Activated naive CD4-positive, alpha-beta T cell treated with anti-CD3 and anti-CD28 coated beads, Interleukin-2, amount 10 ng/mL, durations not matched to agents 7 days and 5 days (primary cell): Measurements from ENCODE around the gene PHF8.

Experiments used
- CTCF ChIA-PET: fragments of 350-600 bp; sonication (Branson Sonifier 250); formaldehyde crosslinking; loops from one replicate; lab custom pipeline; 2021; ENCODE audit warnings: antibody characterized with exemption; lab: Charles Lee
- DNase-seq: peaks from one replicate; pipeline ENCODE4 v3.0.0-alpha.2; 2020
- H3K27ac Mint-ChIP-seq: one replicate; pipeline ENCODE4 v1.8.0; 2021; ENCODE audit warnings: mild to moderate bottlenecking, moderate library complexity, mixed read lengths
- H3K27me3 Mint-ChIP-seq: one replicate; pipeline ENCODE4 v1.8.0; 2021; ENCODE audit warnings: mild to moderate bottlenecking, mixed read lengths
- H3K36me3 Mint-ChIP-seq: one replicate; pipeline ENCODE4 v1.8.0; 2021; ENCODE audit warnings: mixed read lengths
- H3K4me1 Mint-ChIP-seq: one replicate; pipeline ENCODE4 v1.8.0; 2021; ENCODE audit warnings: mixed read lengths
- H3K4me3 Mint-ChIP-seq: one replicate; pipeline ENCODE4 v1.8.0; 2021; ENCODE audit warnings: mild to moderate bottlenecking, moderate library complexity, mixed read lengths
- H3K9me3 Mint-ChIP-seq: one replicate; pipeline ENCODE4 v1.8.0; 2021; ENCODE audit warnings: mixed read lengths

PHF8 gene

GRCh38 chrX:54044126-54044876, at the start of gene PHF8:
Gene PHF8 (minus strand): TSS chrX:54044473. CDS start chrX:54042728, 1,745 bp downstream.
- peak within 1 kb of the TSS; percentile 98 for H3K27ac Mint-ChIP-seq
- peak within 1 kb of the TSS; percentile 94 for H3K4me3 Mint-ChIP-seq
- H3K9me3 Mint-ChIP-seq: no peaks in the 10 kb centered on the region
- DNase-seq: peak; percentile 95
- H3K36me3 Mint-ChIP-seq: peaks cover 14% of the 10 kb centered on the region
- CTCF ChIA-PET: no interaction called here
- no peaks in the 10 kb centered on the region for H3K27me3 Mint-ChIP-seq
- peaks cover 25% of the 10 kb centered on the region for H3K4me1 Mint-ChIP-seq

- H3K36me3 Mint-ChIP-seq: no peaks in the 10 kb centered on the region
- no peaks in the 10 kb centered on the region for H3K4me1 Mint-ChIP-seq
- H3K27ac Mint-ChIP-seq: no peak overlapping the region
- DNase-seq: no peak
- no peak overlapping the region for H3K4me3 Mint-ChIP-seq
- no peaks in the 10 kb centered on the region for H3K9me3 Mint-ChIP-seq
- H3K27me3 Mint-ChIP-seq: no peaks in the 10 kb centered on the region
- CTCF ChIA-PET: interaction anchor here (0.6 kb wide), 1 partner anchor 711 kb away, joined by 3 read pairs; no protein-coding TSS in a partner anchor
These were observed 49.3 kb upstream of the PHF8 start for GRCh38 chrX:54093571-54093970.

GRCh38 chrX:54093159-54093558, 48.9 kb upstream of the PHF8 start:
- no peaks in the 10 kb centered on the region for H3K4me1 Mint-ChIP-seq
- no peaks in the 10 kb centered on the region for H3K36me3 Mint-ChIP-seq
- CTCF ChIA-PET: no interaction called here
- H3K4me3 Mint-ChIP-seq: no peak overlapping the region
- no peaks in the 10 kb centered on the region for H3K9me3 Mint-ChIP-seq
- H3K27ac Mint-ChIP-seq: no peak overlapping the region
- no peaks in the 10 kb centered on the region for H3K27me3 Mint-ChIP-seq
- DNase-seq: no peak

- no peak for DNase-seq
- H3K4me1 Mint-ChIP-seq: no peaks in the 10 kb centered on the region
- no peaks in the 10 kb centered on the region for H3K27me3 Mint-ChIP-seq
- H3K9me3 Mint-ChIP-seq: no peaks in the 10 kb centered on the region
- no peak overlapping the region for H3K27ac Mint-ChIP-seq
- H3K36me3 Mint-ChIP-seq: no peaks in the 10 kb centered on the region
- no peak overlapping the region for H3K4me3 Mint-ChIP-seq
- CTCF ChIA-PET: no interaction called here
These were observed 46.6 kb upstream of the PHF8 start for GRCh38 chrX:54090880-54091279.

- Mint-ChIP-seq H3K27ac (no peak overlapping the region), H3K36me3 (peaks cover 2% of the 10 kb centered on the region), H3K4me3 (no peak overlapping the region), H3K9me3 (no peaks in the 10 kb centered on the region), H3K27me3 (no peaks in the 10 kb centered on the region), H3K4me1 (no peaks in the 10 kb centered on the region)
- no peak for DNase-seq
- CTCF ChIA-PET: no interaction called here
These were observed 44.9 kb upstream of the PHF8 start for GRCh38 chrX:54089191-54089590.

GRCh38 chrX:54087661-54088060, 43.4 kb upstream of the PHF8 start:
- Mint-ChIP-seq H3K27me3 (no peaks in the 10 kb centered on the region), H3K4me1 (no peaks in the 10 kb centered on the region), H3K36me3 (peaks cover 2% of the 10 kb centered on the region), H3K27ac (no peak overlapping the region), H3K9me3 (no peaks in the 10 kb centered on the region), H3K4me3 (no peak overlapping the region)
- CTCF ChIA-PET: no interaction called here
- DNase-seq: no peak

GRCh38 chrX:54085666-54086065, 41.4 kb upstream of the PHF8 start:
- H3K4me3 Mint-ChIP-seq: no peak overlapping the region
- H3K36me3 Mint-ChIP-seq: peaks cover 2% of the 10 kb centered on the region
- CTCF ChIA-PET: no interaction called here
- H3K27me3 Mint-ChIP-seq: no peaks in the 10 kb centered on the region
- H3K4me1 Mint-ChIP-seq: no peaks in the 10 kb centered on the region
- no peak for DNase-seq
- H3K9me3 Mint-ChIP-seq: no peaks in the 10 kb centered on the region
- H3K27ac Mint-ChIP-seq: no peak overlapping the region

GRCh38 chrX:54076903-54077302, 32.6 kb upstream of the PHF8 start:
- Mint-ChIP-seq H3K4me1 (no peaks in the 10 kb centered on the region), H3K27ac (no peak overlapping the region), H3K36me3 (no peaks in the 10 kb centered on the region), H3K27me3 (no peaks in the 10 kb centered on the region), H3K4me3 (no peak overlapping the region), H3K9me3 (no peaks in the 10 kb centered on the region)
- CTCF ChIA-PET: no interaction called here
- no peak for DNase-seq

- no peak for DNase-seq
- Mint-ChIP-seq H3K9me3 (no peaks in the 10 kb centered on the region), H3K4me1 (no peaks in the 10 kb centered on the region), H3K4me3 (no peak overlapping the region), H3K36me3 (no peaks in the 10 kb centered on the region), H3K27me3 (no peaks in the 10 kb centered on the region), H3K27ac (no peak overlapping the region)
- CTCF ChIA-PET: no interaction called here
These were observed 30.6 kb upstream of the PHF8 start for GRCh38 chrX:54074826-54075225.

- no peaks in the 10 kb centered on the region for H3K27me3 Mint-ChIP-seq
- H3K9me3 Mint-ChIP-seq: no peaks in the 10 kb centered on the region
- no peaks in the 10 kb centered on the region for H3K4me1 Mint-ChIP-seq
- no peaks in the 10 kb centered on the region for H3K36me3 Mint-ChIP-seq
- no peak for DNase-seq
- no peak overlapping the region for H3K27ac Mint-ChIP-seq
- H3K4me3 Mint-ChIP-seq: no peak overlapping the region
- CTCF ChIA-PET: no interaction called here
These were observed 23.5 kb upstream of the PHF8 start for GRCh38 chrX:54067766-54068165.

- Mint-ChIP-seq H3K36me3 (no peaks in the 10 kb centered on the region), H3K9me3 (no peaks in the 10 kb centered on the region), H3K27me3 (no peaks in the 10 kb centered on the region), H3K27ac (no peak overlapping the region), H3K4me3 (no peak overlapping the region), H3K4me1 (no peaks in the 10 kb centered on the region)
- no peak for DNase-seq
- CTCF ChIA-PET: no interaction called here
These were observed 22.6 kb upstream of the PHF8 start for GRCh38 chrX:54066841-54067240.

GRCh38 chrX:54064564-54064963, 20.3 kb upstream of the PHF8 start:
- Mint-ChIP-seq H3K9me3 (no peaks in the 10 kb centered on the region), H3K4me1 (no peaks in the 10 kb centered on the region), H3K27ac (no peak overlapping the region), H3K27me3 (no peaks in the 10 kb centered on the region), H3K36me3 (no peaks in the 10 kb centered on the region), H3K4me3 (no peak overlapping the region)
- no peak for DNase-seq
- CTCF ChIA-PET: no interaction called here

GRCh38 chrX:54063361-54063760, 19.1 kb upstream of the PHF8 start:
- Mint-ChIP-seq H3K4me3 (no peak overlapping the region), H3K27ac (no peak overlapping the region), H3K4me1 (no peaks in the 10 kb centered on the region), H3K36me3 (no peaks in the 10 kb centered on the region), H3K9me3 (no peaks in the 10 kb centered on the region), H3K27me3 (no peaks in the 10 kb centered on the region)
- CTCF ChIA-PET: no interaction called here
- no peak for DNase-seq

GRCh38 chrX:54049801-54050200, 5.5 kb upstream of the PHF8 start:
- no peaks in the 10 kb centered on the region for H3K27me3 Mint-ChIP-seq
- H3K4me3 Mint-ChIP-seq: no peak overlapping the region
- CTCF ChIA-PET: no interaction called here
- H3K9me3 Mint-ChIP-seq: no peaks in the 10 kb centered on the region
- H3K36me3 Mint-ChIP-seq: no peaks in the 10 kb centered on the region
- peaks cover 9% of the 10 kb centered on the region for H3K4me1 Mint-ChIP-seq
- DNase-seq: no peak
- no peak overlapping the region for H3K27ac Mint-ChIP-seq

- H3K36me3 Mint-ChIP-seq: peaks cover 2% of the 10 kb centered on the region
- CTCF ChIA-PET: no interaction called here
These were observed 4.1 kb upstream of the PHF8 start for GRCh38 chrX:54048412-54048811.

More at GRCh38 chrX:54048412-54048811, 4.1 kb upstream of the PHF8 start:
- Mint-ChIP-seq H3K4me3 (no peak overlapping the region), H3K4me1 (peaks cover 10% of the 10 kb centered on the region), H3K27me3 (no peaks in the 10 kb centered on the region), H3K9me3 (no peaks in the 10 kb centered on the region), H3K27ac (no peak overlapping the region)
- no peak for DNase-seq
